ENCODE results near the gene SLC1A5.

- TF ChIP-seq CTCF (IDR thresholded peaks at IDR 0.05) (no peak), POLR2AphosphoS5 (IDR thresholded peaks at IDR 0.05) (no peak)
These were observed 31.9 kb downstream of the SLC1A5 start for GRCh38 chr19:46756544-46756888.
